PC-3 (cell line): ENCODE measurements around the gene DYNLT2B.

Experiments used
- EZH2 ChIP-seq: fragments of 300-600 bp; sonication (generic); IDR thresholded peaks from one replicate; pipeline ENCODE4 v1.6.1; 2017; ENCODE audit warnings: antibody characterized with exemption, mild to moderate bottlenecking, low read length; ENCODE audit not compliant: unreplicated experiment
- EZH2phosphoT487 ChIP-seq: fragments of 300-600 bp; sonication (generic); IDR thresholded peaks from 2 replicates; pipeline ENCODE4 v1.6.1; 2018; ENCODE audit warnings: mild to moderate bottlenecking, antibody characterized with exemption, low read length, borderline replicate concordance
- TF ChIP-seq, protein P1 (sequence below): fragments of 300-600 bp; sonication (generic); conservative IDR thresholded peaks from 2 replicates; pipeline ENCODE4 v1.5.1; 2017; ENCODE audit warnings: antibody characterized with exemption, low read depth, mild to moderate bottlenecking, low read length

DNA sequence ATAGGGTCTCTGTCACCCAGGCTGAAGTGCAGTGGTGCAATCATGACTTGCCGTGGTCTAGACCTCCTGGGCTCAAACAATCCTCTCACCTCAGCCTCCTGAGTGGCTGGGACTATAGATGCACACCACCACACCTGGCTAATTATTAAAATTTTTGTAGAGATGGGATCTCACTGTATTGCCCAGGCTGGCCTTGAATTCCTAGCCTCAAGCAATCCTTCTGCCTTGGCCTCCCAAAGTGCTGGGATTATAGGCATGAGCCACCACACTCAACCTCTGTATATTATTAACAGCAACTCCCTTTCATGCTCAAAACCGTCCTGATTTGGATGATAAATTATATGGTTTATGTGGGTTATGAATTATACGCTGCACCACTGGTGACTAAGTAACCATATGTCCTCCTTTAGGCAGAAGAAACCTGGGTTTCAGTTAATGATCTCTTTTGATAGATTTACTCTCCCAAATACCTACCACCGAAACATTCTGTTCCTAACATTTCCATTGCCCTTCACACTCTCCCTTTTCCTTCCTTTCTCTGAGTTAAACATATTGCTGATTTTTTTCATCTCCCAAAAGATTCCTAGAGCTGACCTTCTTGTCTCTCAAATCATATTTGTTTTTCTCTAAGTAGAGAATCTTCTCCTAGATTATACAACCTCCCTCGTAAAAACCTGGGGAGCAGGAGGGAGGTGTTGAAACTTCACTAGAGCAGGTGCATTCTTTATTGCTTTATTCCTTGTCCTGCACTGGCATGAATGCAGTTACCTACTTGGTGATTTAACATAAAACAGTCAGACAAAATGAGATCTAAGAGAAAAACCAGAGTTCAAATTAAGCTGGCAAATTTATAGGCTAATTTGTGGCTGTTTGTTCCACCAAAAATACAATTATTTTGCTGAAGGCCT lies 63.4 kb downstream of the DYNLT2B start:
- no peak for TF ChIP-seq EZH2phosphoT487
- TF ChIP-seq EZH2 = no peak
- TF ChIP-seq, protein P1, sequence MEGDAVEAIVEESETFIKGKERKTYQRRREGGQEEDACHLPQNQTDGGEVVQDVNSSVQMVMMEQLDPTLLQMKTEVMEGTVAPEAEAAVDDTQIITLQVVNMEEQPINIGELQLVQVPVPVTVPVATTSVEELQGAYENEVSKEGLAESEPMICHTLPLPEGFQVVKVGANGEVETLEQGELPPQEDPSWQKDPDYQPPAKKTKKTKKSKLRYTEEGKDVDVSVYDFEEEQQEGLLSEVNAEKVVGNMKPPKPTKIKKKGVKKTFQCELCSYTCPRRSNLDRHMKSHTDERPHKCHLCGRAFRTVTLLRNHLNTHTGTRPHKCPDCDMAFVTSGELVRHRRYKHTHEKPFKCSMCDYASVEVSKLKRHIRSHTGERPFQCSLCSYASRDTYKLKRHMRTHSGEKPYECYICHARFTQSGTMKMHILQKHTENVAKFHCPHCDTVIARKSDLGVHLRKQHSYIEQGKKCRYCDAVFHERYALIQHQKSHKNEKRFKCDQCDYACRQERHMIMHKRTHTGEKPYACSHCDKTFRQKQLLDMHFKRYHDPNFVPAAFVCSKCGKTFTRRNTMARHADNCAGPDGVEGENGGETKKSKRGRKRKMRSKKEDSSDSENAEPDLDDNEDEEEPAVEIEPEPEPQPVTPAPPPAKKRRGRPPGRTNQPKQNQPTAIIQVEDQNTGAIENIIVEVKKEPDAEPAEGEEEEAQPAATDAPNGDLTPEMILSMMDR = no peak
